SJCRH30 (cell line): ENCODE data around the gene HPCAL1. TPM values are rescaled to one million over a fixed set of nuclear protein-coding genes. Genes with fewer than 3 reads are reported as not detected.

ENCODE experiments used
- DNase-seq, 2 experiments: peaks; one replicate each; pipeline ENCODE4 v3.0.0-alpha.2; 2015 to 2020
- H3K27ac ChIP-seq: fragments of 250-450 bp; sonication (Bioruptor Pico); 2 replicates; pipeline ENCODE4 v1.5.1; 2020; ENCODE audit warnings: mild to moderate bottlenecking, moderate library complexity
- H3K27me3 ChIP-seq: fragments of 250-450 bp; sonication (Bioruptor Pico); 2 replicates; pipeline ENCODE4 v1.5.1; 2020; ENCODE audit warnings: mild to moderate bottlenecking, moderate library complexity
- H3K36me3 ChIP-seq: fragments of 250-450 bp; sonication (Bioruptor Pico); 2 replicates; pipeline ENCODE4 v1.5.1; 2020; ENCODE audit warnings: mild to moderate bottlenecking, moderate library complexity
- H3K4me1 ChIP-seq: fragments of 250-450 bp; sonication (Bioruptor Pico); 2 replicates; pipeline ENCODE4 v1.5.1; 2020; ENCODE audit warnings: mild to moderate bottlenecking, moderate library complexity
- H3K4me3 ChIP-seq: fragments of 250-450 bp; sonication (Bioruptor Pico); 2 replicates; pipeline ENCODE4 v1.5.1; 2020; ENCODE audit warnings: mild to moderate bottlenecking, moderate library complexity
- H3K9me3 ChIP-seq: fragments of 250-450 bp; sonication (Bioruptor Pico); replicated peaks from 2 replicates; pipeline ENCODE4 v1.5.1; 2020; ENCODE audit warnings: mild to moderate bottlenecking, moderate library complexity
- total RNA-seq: library from RNA; depleted of rRNA; stranded (reverse); fragments of >200 nt; shearing (Covaris generic); gene quantifications from 2 replicates; pipeline ENCODE4 v1.2.3, GENCODE V29; 2014; rRNA removed

Gene HPCAL1
- total RNA-seq, 1 experiment from 2014 or later = 52.4 TPM

GRCh38 chr2:10476723-10477442 is 174.2 kb downstream of the HPCAL1 start:
- Histone ChIP-seq H3K27me3 (no peaks in the 10 kb centered on the region), H3K9me3 (no peaks in the 10 kb centered on the region), H3K4me1 (peaks cover 33% of the 10 kb centered on the region), H3K27ac (no peak overlapping the region), H3K4me3 (no peak overlapping the region), H3K36me3 (no peaks in the 10 kb centered on the region)
- DNase-seq = no peak

Other genes starting within 250 kb of the HPCAL1 start
- not detected in 2 replicates for gene CYS1, start 222.5 kb upstream of the HPCAL1 start, total RNA-seq
- 417 and 456 TPM in 2 replicates for gene RRM2, start 180.2 kb upstream of the HPCAL1 start, total RNA-seq
- gene ODC1, start 145.4 kb downstream of the HPCAL1 start, total RNA-seq = 362 and 380 TPM in 2 replicates